Measurements from ENCODE around the gene HERC3.

GRCh38 chr4:88591787-88592599 lies at the start of gene HERC3:
- TF ChIP-seq, protein P1, sequence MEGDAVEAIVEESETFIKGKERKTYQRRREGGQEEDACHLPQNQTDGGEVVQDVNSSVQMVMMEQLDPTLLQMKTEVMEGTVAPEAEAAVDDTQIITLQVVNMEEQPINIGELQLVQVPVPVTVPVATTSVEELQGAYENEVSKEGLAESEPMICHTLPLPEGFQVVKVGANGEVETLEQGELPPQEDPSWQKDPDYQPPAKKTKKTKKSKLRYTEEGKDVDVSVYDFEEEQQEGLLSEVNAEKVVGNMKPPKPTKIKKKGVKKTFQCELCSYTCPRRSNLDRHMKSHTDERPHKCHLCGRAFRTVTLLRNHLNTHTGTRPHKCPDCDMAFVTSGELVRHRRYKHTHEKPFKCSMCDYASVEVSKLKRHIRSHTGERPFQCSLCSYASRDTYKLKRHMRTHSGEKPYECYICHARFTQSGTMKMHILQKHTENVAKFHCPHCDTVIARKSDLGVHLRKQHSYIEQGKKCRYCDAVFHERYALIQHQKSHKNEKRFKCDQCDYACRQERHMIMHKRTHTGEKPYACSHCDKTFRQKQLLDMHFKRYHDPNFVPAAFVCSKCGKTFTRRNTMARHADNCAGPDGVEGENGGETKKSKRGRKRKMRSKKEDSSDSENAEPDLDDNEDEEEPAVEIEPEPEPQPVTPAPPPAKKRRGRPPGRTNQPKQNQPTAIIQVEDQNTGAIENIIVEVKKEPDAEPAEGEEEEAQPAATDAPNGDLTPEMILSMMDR (IDR thresholded peaks at IDR 0.05; ENCODE audit: low read length): no peak
- TF ChIP-seq EZH2 (optimal IDR thresholded peaks at IDR 0.05; ENCODE audit: low read depth, low read length): no peak
